Effector memory CD4-positive, alpha-beta T cell (primary cell): ENCODE data around the gene SGCA.

Source experiments
- DNase-seq, 3 donors: peaks; one replicate each; pipeline ENCODE4 v3.0.0-alpha.2; 2020
- H3K27ac ChIP-seq: 2 replicates; pipeline ENCODE4 v1.7.0; 2013; ENCODE audit warnings: mild to moderate bottlenecking, low read length, moderate library complexity; ENCODE audit not compliant: insufficient read depth, poor library complexity, severe bottlenecking
- H3K27me3 ChIP-seq: replicated peaks from 2 replicates; pipeline ENCODE4 v1.7.0; 2013; ENCODE audit warnings: mild to moderate bottlenecking, low read length; ENCODE audit not compliant: insufficient read depth, control insufficient read depth, poor library complexity, severe bottlenecking
- H3K36me3 ChIP-seq: 2 replicates; pipeline ENCODE4 v1.7.0; 2013; ENCODE audit warnings: mild to moderate bottlenecking, low read length, moderate library complexity; ENCODE audit not compliant: control insufficient read depth, insufficient read depth
- H3K4me1 ChIP-seq: 2 replicates; pipeline ENCODE4 v1.7.0; 2013; ENCODE audit warnings: low read length, mild to moderate bottlenecking; ENCODE audit not compliant: control insufficient read depth, insufficient read depth, poor library complexity, severe bottlenecking
- H3K4me3 ChIP-seq: 2 replicates; pipeline ENCODE4 v1.7.0; 2013; ENCODE audit warnings: low read length, low read depth, mild to moderate bottlenecking; ENCODE audit not compliant: insufficient read depth, poor library complexity, severe bottlenecking
- H3K9me3 ChIP-seq: 2 replicates; pipeline ENCODE4 v1.7.0; 2013; ENCODE audit warnings: mild to moderate bottlenecking, low read length, moderate library complexity; ENCODE audit not compliant: control insufficient read depth

Gene SGCA

GRCh38 chr17:50188921-50189549 is 23.2 kb downstream of the SGCA start:
- H3K27ac ChIP-seq, result no peak overlapping the region
- no peak for DNase-seq

GRCh38 chr17:50189550-50190292 is 23.9 kb downstream of the SGCA start:
- Histone ChIP-seq H3K36me3 (no peaks in the 10 kb centered on the region), H3K4me3 (no peak overlapping the region), H3K4me1 (no peaks in the 10 kb centered on the region), H3K27ac (no peak overlapping the region), H3K9me3 (no peaks in the 10 kb centered on the region), H3K27me3 (no peaks in the 10 kb centered on the region)
- DNase-seq, result no peak

More at GRCh38 chr17:50188921-50189549, 23.2 kb downstream of the SGCA start:
- H3K36me3 ChIP-seq, result no peaks in the 10 kb centered on the region
- no peaks in the 10 kb centered on the region for H3K9me3 ChIP-seq
- no peaks in the 10 kb centered on the region for H3K4me1 ChIP-seq
- no peaks in the 10 kb centered on the region for H3K27me3 ChIP-seq
- H3K4me3 ChIP-seq, result no peak overlapping the region

GRCh38 chr17:50190293-50190602 is 24.4 kb downstream of the SGCA start:
- H3K27me3 ChIP-seq, result no peaks in the 10 kb centered on the region
- no peaks in the 10 kb centered on the region for H3K9me3 ChIP-seq
- DNase-seq, result no peak
- H3K4me3 ChIP-seq, result no peak overlapping the region
- no peaks in the 10 kb centered on the region for H3K36me3 ChIP-seq
- no peaks in the 10 kb centered on the region for H3K4me1 ChIP-seq
- H3K27ac ChIP-seq, result no peak overlapping the region

- H3K27ac ChIP-seq, result no peak overlapping the region
- no peak for DNase-seq
- no peaks in the 10 kb centered on the region for H3K36me3 ChIP-seq
- no peaks in the 10 kb centered on the region for H3K27me3 ChIP-seq
- no peaks in the 10 kb centered on the region for H3K9me3 ChIP-seq
- H3K4me3 ChIP-seq, result no peak overlapping the region
- H3K4me1 ChIP-seq, result no peaks in the 10 kb centered on the region
Measured at GRCh38 chr17:50190603-50191358, 25.0 kb downstream of the SGCA start.

GRCh38 chr17:50191359-50192143 is 25.7 kb downstream of the SGCA start:
- no peak overlapping the region for H3K4me3 ChIP-seq
- H3K36me3 ChIP-seq, result no peaks in the 10 kb centered on the region
- H3K27me3 ChIP-seq, result no peaks in the 10 kb centered on the region
- no peaks in the 10 kb centered on the region for H3K9me3 ChIP-seq
- H3K27ac ChIP-seq, result no peak overlapping the region
- no peak for DNase-seq
- H3K4me1 ChIP-seq, result no peaks in the 10 kb centered on the region

GRCh38 chr17:50192144-50192617 is 26.4 kb downstream of the SGCA start:
- Histone ChIP-seq H3K27ac (no peak overlapping the region), H3K9me3 (no peaks in the 10 kb centered on the region), H3K4me3 (no peak overlapping the region), H3K27me3 (no peaks in the 10 kb centered on the region), H3K4me1 (no peaks in the 10 kb centered on the region), H3K36me3 (no peaks in the 10 kb centered on the region)
- no peak for DNase-seq

GRCh38 chr17:50192618-50193291 is 26.9 kb downstream of the SGCA start:
- H3K4me1 ChIP-seq, result no peaks in the 10 kb centered on the region
- H3K27me3 ChIP-seq, result no peaks in the 10 kb centered on the region
- no peaks in the 10 kb centered on the region for H3K36me3 ChIP-seq
- no peak for DNase-seq
- H3K4me3 ChIP-seq, result no peak overlapping the region
- no peak overlapping the region for H3K27ac ChIP-seq
- no peaks in the 10 kb centered on the region for H3K9me3 ChIP-seq

GRCh38 chr17:50194140-50194933 is 28.5 kb downstream of the SGCA start:
- Histone ChIP-seq H3K9me3 (no peaks in the 10 kb centered on the region), H3K27me3 (no peaks in the 10 kb centered on the region), H3K4me3 (no peak overlapping the region), H3K4me1 (peaks cover 4% of the 10 kb centered on the region), H3K27ac (no peak overlapping the region), H3K36me3 (no peaks in the 10 kb centered on the region)
- no peak for DNase-seq
